Measurements from ENCODE around the gene PSMG4.

The PSMG4 gene

DNA sequence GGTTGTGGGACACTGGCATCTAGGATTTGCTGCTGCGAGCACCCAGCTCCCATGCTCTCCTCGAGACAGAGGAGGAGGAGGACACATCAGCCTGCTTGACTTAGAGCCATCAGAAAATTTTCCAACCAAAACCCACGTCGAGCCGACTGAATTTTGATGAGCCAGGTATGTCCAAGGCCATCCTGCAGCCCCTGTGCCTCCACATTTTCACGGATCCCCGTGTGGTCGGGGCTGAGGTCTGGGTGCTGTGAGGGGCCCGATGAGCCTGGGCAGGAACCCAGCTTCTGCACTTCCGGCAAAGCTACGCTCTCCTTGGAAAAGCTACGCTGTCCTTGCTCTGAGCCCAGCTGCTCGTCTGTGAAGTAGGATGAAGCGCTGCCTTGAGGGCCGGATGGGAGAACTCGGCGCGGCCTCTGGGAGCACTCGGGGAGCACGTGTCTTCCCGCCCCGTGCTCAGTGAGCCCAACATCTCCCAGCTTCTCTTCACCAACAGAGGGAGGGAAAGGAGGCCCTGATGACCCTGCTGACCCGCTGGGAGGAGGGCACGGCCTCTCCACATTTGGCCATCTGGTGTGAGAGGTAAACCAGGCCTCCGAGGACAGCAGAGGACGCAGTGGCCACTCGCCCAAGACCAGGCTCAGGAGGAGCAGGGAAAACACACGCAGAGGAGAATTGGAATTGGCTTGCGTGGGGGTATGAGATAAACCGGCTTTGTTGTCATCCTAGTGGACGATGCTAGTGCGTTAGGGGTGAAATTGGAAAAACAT is 33.9 kb downstream of the PSMG4 start:
- DNase-seq = no peak

DNA sequence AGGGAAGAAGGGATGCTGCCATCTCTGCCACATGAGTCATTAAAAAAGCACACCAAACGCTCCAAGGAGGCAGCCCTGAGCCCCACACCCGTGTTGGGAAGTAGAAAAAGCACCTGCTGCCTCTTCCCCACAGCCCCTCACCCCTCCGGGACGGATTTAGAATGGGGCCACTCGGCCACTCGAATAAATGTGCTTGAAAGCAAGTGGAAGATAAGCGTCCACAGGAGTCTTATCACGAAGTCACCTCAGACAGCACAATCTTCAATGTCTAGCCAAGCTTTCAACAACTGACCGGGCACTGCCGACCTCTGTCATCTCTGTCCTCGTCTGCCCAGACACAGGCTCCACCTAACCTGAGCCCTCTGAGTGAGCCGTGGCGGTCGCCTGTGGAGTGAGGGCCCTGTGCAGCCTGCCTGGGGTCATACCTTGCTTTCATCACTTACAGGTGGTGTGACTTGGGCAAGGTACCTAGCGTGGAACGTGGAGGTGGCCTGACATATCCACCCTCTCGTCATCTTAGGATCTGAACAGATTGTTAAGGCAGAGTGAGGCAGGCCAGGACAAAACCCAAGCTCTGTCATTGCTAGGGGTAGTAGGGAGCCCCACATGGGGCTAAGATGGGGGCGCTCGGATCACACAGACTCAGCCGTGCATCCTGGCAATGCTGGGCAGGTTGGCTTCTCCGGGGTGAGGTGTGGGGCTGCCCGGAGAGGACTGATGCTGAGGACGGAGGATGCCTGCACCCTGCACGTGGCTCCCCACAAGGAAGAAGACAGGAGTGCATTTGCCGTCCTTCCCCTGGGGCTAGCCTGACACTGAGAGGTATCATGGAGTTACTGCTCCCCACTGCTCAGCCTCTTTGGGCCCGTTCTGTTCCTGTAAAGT is 34.8 kb downstream of the PSMG4 start:
- DNase-seq = no peak

DNA sequence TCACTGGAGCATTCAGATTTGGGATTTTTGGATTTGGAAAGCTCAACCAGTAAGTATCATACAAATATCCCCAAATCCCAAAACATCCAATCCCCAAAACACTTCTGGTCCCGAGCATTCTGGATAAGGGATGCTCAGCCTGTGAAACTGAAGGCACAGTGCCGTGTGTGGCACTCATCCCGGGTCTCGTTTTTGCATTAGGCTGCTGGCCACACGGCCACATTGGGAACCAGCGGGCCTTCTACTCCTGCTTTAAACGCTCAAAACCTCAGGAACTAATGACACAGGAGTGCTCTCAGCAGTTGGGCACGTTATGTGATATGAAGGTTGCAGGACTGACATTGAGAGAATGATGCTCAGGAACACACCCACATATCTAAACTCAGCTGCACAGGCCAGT is 35.6 kb downstream of the PSMG4 start:
- no peak for DNase-seq

DNA sequence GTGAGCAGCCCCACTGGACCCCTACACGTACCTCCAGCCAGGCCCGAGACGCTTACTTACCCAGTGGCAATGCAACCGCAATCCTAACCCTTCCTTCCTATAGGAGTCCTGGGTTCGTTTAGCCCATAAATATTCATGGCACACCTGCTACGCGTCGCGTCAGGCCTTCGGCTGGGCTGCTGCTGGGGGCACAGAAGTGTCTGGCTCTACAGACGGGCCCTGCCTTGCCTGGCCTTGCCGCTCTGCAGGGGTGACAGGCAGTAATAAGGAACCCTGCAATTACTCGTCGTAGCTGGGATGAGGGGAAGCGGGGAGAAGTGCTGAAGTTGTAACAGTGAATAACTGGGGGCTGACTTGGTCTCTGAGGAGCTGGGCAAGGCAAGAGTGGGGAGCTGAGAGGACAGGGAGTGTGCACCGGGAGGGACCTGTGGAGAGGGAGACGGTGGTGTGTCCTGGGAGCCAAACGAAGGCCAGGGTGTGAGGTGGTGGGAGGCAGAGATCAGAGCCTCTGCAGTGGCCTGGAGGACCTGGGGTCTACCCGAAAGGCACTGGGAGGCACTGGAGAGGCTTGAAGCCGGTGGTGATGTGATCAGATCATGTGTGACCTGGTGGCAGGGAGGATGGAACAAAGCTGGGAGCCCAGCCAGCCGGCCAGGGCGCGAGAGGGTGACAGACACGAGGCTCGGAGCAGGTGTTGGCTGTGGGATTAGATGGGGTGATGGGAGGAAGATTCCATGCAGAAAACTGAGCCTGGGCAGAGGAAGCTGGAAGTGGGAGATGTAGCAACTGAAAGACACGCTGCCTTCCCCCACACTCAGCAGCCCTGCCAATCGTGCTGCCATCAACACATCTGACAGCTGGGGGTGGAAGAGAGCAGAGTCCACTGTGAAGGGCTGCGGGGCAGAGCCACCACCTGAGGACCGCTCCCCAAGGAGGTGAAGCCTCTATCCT is 36.4 kb downstream of the PSMG4 start:
- DNase-seq = no peak

DNA sequence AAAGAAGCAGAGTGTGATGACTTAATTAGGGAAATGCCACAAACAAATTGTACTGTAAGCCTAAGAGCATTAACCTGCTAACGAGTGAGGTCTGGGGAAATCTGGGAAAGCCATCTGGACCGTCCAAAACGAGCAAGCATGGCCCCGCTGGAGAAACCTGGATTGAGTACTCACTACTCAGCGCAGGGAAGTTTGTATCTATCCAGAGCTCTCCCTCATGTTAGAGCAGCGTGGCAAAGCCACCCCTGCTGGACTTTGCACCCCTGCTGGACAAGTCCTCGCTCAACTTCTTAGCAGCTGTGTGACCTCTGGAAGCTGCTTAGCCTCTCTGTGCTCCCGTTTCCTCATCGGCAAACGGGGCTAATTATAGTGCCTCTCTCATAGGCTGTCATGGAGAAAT is 37.3 kb downstream of the PSMG4 start:
- DNase-seq = no peak

DNA sequence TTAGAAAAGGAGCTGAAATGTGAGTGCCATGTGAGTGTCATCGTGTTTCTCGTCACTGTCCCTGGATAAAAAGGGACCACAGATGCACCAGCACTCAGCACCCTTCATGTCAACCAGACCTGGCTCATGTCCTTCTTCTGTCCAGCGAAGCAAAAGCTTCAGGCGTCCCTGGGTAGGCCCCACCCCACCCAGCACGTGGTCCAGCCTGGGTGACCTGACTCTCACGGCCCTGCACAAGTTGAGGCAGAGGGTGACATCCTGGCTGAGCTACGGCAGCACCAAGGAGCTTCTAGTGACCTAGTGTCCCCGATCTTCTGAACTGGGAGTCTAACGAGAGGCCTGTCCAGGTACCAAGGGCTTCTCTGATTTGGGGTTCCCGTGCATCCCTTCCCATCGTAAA is 37.8 kb downstream of the PSMG4 start:
- no peak for DNase-seq

DNA sequence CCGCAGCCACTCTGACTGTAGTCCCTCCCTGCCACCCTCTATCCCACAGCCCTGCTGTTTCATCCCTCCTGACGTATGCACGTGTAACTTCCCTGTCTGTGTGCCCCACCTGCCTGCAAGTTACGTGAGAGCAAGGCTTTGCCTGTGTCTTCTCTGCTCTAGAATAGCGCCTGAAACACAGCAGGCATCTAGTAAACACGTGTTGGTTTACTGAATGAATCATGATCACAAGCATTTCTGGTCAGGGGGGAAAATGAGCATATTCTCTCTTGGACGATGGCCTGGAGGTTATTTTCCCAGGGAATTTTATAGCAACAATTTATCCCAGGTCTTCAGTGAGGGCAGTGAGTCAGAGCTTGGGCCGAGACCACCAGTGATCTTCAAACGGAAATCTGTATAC is 38.3 kb downstream of the PSMG4 start:
- no peak for DNase-seq

DNA sequence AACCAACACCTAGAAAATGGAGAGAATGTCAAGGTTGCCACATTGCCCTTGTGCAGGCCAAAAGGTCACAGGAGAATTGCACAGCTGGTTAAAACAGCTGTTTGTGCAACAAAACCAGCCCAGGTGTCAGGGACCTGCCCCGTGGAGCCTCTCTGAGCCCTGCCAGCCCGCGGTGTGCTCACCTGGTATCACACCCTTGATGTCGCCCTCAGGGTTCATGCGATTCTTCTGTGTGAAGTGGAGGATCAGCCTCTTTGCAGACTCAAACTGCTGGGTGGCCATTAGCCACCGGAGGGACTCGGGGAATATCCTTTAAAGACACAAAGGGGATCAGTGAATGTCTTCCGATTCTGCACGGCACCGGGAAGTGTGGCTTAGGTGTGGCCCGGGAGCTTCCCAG is 39.2 kb downstream of the PSMG4 start:
- no peak for DNase-seq

DNA sequence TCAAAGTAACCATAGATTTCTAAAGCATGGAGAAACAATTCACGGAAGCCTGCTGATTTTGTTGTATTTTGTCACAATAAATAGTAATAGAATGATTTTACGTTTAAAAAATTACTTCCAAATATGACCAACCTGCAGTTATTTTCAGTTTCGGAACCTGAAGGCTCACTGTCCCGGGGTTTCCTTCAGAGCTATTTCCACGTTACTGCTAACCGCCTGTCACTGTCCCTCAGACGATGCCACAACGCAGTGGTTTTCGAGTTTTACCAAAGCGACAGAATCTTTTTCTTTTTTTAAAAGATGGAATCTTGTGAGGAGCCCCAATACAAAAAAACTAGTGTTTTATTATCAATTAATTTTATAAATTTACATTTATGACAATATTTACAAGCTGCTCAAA is 40.5 kb downstream of the PSMG4 start:
- no peak for DNase-seq

DNA sequence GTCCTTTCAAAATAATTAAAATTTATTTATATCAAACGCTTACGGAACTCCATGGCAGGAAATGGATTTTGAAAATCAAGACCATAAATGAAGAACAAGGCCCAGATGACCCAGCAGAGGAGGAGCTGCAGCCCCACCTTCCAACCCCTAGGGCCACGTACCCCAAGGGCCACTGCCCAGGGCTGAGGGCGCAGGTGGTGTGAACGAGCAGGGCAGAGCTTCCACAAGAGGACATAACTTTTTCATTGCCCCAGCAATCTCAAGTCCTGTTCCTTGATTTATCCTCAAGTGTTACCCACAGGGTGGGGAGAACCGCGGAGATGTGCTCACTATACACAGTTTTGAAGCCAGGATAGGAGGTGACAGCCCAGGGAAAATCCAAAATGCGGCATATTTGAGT is 42.8 kb downstream of the PSMG4 start:
- DNase-seq = no peak

DNA sequence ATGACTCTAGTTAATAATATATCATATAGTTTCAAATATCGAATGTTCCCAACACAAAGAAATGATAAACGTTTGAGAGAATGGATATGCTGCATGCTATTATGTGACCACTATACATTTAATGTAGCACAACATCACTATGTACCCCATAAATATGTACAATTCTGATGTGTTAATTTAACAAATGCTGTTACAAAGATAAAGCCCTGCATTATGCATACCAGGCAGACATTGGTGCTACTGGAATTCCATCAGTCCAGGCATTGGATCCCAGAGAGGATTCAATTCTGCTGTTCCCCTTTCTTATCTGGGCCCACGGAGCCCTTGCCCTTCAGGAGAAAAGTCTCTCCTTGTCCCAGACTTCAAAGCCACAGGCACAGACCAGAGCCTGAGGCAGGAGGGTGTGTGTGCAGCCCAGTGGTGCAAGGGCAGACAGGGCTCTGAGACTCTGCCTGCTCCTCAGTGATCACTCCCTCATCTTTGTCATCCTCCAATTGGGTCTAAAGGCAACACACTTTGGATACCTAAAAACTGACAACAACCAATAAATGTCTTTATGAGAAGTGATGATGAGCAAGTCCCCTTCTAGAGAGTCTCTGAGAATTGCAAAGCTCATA is 45.2 kb downstream of the PSMG4 start:
- no peak for DNase-seq

DNA sequence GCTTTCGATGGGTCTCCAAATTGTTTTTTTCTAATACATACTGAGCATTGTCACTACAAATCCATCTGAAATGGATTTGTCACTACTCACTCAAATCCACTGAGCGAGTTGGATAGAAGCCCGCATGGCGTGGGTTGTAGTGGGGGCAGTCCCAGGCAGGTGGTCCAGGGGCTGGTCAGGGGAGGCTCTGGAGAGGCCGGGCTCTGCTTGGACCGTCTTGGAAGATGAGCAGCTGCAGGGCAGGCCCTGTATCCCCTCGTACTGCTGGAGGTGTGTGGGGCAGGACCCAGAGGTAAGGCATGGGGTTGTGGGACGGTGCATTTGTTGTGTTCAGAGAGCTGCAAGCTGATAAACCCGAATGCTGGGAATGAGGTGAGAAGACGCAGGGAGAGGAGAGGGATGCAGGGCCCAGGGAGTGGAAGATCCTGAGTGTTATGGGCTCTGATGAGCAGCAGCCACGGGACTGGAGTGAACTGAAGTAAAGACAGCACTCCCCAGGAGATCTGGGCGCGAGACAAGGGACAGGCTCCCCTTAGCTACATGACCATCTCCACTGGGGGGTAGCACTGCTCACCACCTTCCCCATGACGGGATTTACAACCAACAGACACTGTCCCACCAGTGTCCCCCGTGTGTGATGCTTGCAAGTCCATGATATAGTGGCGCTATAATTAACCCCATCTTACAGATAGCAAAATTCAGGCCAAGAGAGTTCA is 45.9 kb downstream of the PSMG4 start:
- no peak for DNase-seq

DNA sequence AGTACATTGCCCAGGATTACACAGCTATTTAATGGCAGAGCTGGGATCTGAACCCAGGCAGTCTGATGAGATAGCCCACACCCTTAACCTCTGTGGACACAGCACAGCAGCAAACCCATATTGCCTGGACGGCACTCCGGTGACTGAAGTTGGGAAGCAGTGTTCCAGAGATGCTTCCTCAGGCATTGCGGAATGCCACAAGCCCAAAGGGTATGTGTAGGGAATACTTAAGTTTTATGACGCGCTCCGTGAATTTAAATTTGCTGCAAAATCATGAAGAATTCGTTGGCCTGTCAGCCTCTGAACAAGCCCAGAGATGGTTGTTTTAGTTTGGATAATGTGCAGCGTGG is 46.4 kb downstream of the PSMG4 start:
- no peak for DNase-seq

DNA sequence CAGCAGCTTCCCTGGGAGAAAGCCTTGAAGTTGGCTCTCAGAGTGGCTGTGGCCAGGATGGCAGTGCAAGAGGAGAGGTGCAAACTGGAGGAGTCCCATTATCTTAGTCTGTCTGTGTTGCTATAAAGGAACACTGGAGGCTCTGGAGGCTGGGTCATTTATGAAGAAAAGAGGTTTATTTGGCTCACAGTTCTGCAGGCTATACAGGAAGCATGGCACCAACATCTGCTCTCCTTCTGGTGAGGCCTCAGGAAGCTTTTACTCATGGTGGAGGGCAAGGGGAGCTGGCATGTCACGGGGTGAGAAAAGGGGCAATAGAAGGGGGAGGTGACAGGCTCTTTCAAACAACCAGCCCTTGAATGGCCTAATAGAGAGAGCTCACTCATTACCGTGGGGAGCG is 47.1 kb downstream of the PSMG4 start:
- DNase-seq = no peak

DNA sequence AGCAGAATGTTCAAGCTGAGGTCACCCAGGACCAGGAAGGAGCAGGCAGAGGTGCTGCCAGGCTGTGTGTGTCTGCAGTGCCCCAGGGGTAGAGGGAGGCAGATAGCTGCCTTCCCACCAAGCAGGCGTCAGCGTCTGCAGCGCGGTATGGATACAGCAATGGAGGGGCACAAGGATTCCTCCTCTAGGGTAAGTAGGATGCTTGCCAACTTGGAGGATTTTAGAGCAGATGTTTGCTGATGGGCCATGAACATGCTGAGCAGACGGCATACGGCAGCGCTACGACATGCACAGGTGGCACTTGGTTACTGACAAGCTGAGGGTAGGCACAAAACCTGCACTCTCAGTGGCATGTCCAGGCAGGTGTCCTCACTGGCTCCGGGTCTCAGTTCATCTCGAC is 48.1 kb downstream of the PSMG4 start:
- peak; percentile 66 for DNase-seq

DNA sequence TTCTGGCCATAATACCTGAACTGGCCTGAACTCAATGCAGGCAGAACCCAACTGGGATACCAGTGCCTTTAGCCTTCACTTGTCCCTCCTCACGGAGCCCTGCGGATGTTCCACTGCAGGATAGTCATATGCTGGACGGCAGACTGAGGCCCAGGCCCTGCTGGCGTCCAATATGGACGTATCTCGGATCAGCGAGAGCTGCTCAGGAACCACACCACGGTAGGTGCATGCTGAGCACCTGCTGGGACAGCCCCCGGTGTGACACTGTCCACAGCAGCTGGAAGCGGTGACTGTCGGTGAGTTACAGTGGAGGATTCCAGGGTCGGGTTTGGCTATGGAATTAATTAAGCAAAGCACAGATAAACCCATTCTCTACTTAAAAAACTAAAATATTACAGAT is 48.7 kb downstream of the PSMG4 start:
- DNase-seq = no peak

DNA sequence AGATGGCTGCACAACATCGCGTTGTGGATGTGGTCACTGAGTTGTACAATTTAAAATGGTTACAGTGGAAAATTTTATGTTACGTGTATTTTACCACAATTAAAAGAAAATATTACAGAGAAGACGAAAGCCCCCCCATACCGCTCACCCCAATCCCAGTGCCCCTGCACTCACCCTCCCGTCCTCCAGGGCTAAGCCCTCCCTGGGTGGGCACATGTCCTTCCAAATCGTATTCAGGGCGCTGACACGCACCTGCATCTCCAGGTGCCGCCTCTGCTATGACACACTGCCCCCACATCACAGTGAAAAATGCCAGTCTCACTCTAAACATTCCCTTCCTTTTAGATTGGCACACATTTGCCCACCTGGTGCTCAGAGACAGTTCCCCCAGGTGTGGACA is 49.4 kb downstream of the PSMG4 start:
- DNase-seq = no peak

DNA sequence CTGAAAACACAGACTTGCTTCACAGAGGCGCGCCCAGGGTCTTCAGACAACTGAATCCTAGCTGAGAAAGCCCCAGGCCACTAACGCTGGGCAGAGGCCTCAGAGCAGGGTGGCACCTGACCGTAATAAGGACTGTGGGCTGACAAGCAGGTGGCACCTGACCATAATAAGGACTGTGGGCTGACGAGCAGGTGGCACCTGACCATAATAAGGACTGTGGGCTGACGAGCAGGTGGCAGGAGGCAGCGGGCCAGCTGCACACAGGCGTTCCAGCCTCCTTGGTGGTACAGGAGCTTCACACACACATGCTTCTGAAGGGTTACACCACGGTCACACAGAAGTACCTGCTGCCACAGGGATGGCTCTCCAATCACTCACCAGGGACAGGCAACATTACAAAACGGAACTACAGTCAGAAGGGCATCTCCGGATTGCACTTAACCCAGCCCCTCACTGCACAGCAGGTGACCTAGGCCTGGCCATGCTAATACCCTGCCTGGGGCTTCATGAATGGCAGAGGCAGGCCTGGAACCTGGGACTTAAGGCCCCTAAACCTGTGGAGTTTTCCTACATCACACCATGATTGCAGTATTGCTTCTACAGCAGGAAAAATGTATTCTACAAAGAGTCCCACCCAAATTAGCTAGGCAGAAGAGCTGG is 50.8 kb downstream of the PSMG4 start:
- peak; percentile 43 for DNase-seq

DNA sequence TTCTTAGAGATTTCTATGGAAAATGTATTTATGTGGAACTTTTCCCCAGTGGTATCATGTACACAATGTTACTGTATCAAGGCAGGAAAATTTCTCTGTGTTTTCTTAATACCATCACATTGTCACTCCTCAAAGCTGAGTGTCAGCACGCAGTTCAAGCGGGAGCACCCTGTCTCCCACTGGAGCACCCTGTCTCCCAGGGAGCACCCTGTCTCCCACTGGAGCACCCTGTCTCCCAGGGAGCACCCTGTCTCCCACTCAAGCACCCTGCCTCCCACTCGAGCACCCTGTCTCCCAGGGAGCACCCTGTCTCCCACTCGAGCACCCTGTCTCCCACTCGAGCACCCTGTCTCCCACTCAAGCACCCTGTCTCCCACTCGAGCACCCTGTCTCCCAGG is 51.3 kb downstream of the PSMG4 start:
- no peak for DNase-seq

DNA sequence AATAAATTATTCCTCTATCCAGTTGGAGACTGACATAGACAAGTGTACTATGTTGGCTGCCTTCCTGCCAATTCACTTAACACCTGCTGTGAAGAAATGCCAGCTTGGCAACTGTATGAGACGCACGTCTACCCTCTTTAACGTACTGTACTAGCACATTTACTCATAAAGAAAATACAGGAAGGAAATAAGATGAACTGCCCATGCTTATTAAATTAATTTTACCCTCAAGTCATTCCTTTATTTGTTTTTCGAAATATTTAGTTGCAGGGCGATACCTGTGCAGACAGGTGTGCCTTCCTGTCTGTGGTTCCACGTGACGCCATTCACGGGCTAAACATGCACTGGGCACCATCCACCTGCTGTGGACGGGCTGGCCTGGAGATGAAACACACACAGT is 52.0 kb downstream of the PSMG4 start:
- DNase-seq = peak; percentile 30

DNA sequence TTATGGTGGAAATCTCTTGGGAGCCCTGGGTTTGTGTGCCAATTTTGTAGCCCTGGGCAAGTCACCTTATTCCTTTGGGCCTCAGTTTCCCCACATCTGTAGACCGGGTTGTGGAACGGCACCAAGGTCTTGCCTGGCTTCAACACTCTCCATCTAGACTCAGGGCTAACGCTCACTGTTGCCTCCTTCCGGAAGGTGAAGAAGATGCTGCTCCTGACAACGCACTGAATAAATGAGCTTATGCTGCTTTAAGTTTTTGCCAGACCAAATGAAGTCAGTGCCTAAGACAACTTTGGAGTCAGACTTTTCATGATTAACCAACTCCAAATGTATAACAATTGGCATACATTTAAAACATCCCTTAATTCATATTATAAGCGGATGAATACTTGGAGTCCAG is 53.1 kb downstream of the PSMG4 start:
- no peak for DNase-seq
